Mesothelial cell of epicardium (in vitro differentiated cells): ENCODE measurements around the gene MEGF11. TPM values are rescaled to one million over a fixed set of nuclear protein-coding genes. Genes with fewer than 3 reads are reported as not detected.

ENCODE experiments used
- DNase-seq, 2 experiments: peaks; one replicate each; pipeline ENCODE4 v3.0.0; 2021; ENCODE audit warnings: low spot score in 2 of 2; ENCODE audit not compliant: unreplicated experiment in 2 of 2
- H3K27ac Mint-ChIP-seq: 2 replicates; pipeline ENCODE4 v1.8.0; 2021; ENCODE audit warnings: mixed read lengths
- H3K27me3 Mint-ChIP-seq: 2 replicates; pipeline ENCODE4 v1.8.0; 2021; ENCODE audit warnings: low read depth, mixed read lengths
- H3K36me3 Mint-ChIP-seq: 2 replicates; pipeline ENCODE4 v1.8.0; 2021; ENCODE audit warnings: mixed read lengths
- H3K4me1 Mint-ChIP-seq: 2 replicates; pipeline ENCODE4 v1.8.0; 2021; ENCODE audit warnings: mixed read lengths
- H3K4me3 Mint-ChIP-seq: 2 replicates; pipeline ENCODE4 v1.8.0; 2021; ENCODE audit warnings: mild to moderate bottlenecking, moderate library complexity, mixed read lengths
- H3K9me3 Mint-ChIP-seq: 2 replicates; pipeline ENCODE4 v1.8.0; 2021; ENCODE audit warnings: mixed read lengths
- CTCF ChIP-seq: fragments of 200-600 bp; sonication (generic); IDR thresholded peaks from one replicate; pipeline ENCODE4 v1.5.0; 2021; ENCODE audit warnings: antibody characterized with exemption; ENCODE audit not compliant: unreplicated experiment
- total RNA-seq: library from RNA; stranded (reverse); gene quantifications from 3 replicates; pipeline ENCODE4 v1.2.1, GENCODE V29; 2021

MEGF11 gene
- total RNA-seq, 1 donor from 2014 or later: 3.7 TPM

GRCh38 chr15:66133247-66133885, 120.2 kb downstream of the MEGF11 start:
- Mint-ChIP-seq H3K4me1 (peaks cover 20% of the 10 kb centered on the region), H3K9me3 (no peaks in the 10 kb centered on the region), H3K27ac (no peak overlapping the region), H3K36me3 (no peaks in the 10 kb centered on the region), H3K4me3 (no peak overlapping the region), H3K27me3 (peaks cover 32% of the 10 kb centered on the region)
- TF ChIP-seq CTCF: no peak
- DNase-seq: no peak

GRCh38 chr15:66132251-66132816, 121.2 kb downstream of the MEGF11 start:
- DNase-seq: no peak
- H3K4me1 Mint-ChIP-seq: peaks cover 13% of the 10 kb centered on the region
- H3K9me3 Mint-ChIP-seq: no peaks in the 10 kb centered on the region
- no peak for TF ChIP-seq CTCF
- H3K27ac Mint-ChIP-seq: no peak overlapping the region
- H3K4me3 Mint-ChIP-seq: no peak overlapping the region
- peaks cover 40% of the 10 kb centered on the region for H3K27me3 Mint-ChIP-seq
- no peaks in the 10 kb centered on the region for H3K36me3 Mint-ChIP-seq

GRCh38 chr15:66131831-66132230, 121.7 kb downstream of the MEGF11 start:
- no peak overlapping the region for H3K4me3 Mint-ChIP-seq
- DNase-seq: no peak
- no peak overlapping the region for H3K27ac Mint-ChIP-seq
- no peaks in the 10 kb centered on the region for H3K9me3 Mint-ChIP-seq
- H3K27me3 Mint-ChIP-seq: peaks cover 45% of the 10 kb centered on the region
- H3K4me1 Mint-ChIP-seq: peaks cover 10% of the 10 kb centered on the region
- H3K36me3 Mint-ChIP-seq: no peaks in the 10 kb centered on the region
- TF ChIP-seq CTCF: no peak

GRCh38 chr15:66131200-66131599, 122.3 kb downstream of the MEGF11 start:
- no peaks in the 10 kb centered on the region for H3K9me3 Mint-ChIP-seq
- no peaks in the 10 kb centered on the region for H3K36me3 Mint-ChIP-seq
- DNase-seq: no peak
- no peak for TF ChIP-seq CTCF
- H3K27ac Mint-ChIP-seq: no peak overlapping the region
- H3K4me1 Mint-ChIP-seq: peaks cover 13% of the 10 kb centered on the region
- peaks cover 48% of the 10 kb centered on the region for H3K27me3 Mint-ChIP-seq
- no peak overlapping the region for H3K4me3 Mint-ChIP-seq

GRCh38 chr15:66130496-66131034, 123.0 kb downstream of the MEGF11 start:
- Mint-ChIP-seq H3K27me3 (peaks cover 47% of the 10 kb centered on the region), H3K36me3 (no peaks in the 10 kb centered on the region), H3K4me1 (peaks cover 15% of the 10 kb centered on the region), H3K9me3 (no peaks in the 10 kb centered on the region), H3K4me3 (no peak overlapping the region), H3K27ac (no peak overlapping the region)
- no peak for DNase-seq
- no peak for TF ChIP-seq CTCF
